Measurements from ENCODE around the gene CEP350. TPM values are rescaled to one million over a fixed set of nuclear protein-coding genes. Genes with fewer than 3 reads are reported as not detected.

CEP350 gene
- total RNA-seq, 1 donor from 2014 or later = 110 TPM

DNA sequence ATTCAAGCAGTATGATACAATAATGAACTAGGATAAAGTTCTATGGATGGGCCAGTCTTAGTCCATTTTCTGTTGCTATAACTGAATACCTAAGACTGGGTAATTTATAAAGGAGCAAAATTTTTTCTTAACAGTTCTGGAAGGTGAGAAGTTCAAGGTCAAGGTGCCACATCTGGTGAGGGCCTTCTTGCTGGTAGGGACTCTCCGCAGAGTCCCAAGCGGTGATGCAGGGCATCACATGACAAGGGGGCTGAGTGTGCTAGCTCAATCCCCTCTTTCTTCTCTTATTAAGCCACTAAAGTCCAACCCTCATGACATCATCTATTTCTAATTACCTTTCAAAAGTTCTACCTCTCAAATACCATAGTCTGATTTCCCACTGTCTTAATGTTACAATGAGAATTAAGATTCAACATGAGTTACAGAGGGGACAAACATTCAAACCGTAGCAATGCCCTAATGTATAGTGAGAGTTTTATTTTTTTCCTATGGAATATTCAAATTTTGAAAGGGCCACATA lies 107.9 kb downstream of the CEP350 start:
- DNase-seq (ENCODE audit: low spot score) = no peak

DNA sequence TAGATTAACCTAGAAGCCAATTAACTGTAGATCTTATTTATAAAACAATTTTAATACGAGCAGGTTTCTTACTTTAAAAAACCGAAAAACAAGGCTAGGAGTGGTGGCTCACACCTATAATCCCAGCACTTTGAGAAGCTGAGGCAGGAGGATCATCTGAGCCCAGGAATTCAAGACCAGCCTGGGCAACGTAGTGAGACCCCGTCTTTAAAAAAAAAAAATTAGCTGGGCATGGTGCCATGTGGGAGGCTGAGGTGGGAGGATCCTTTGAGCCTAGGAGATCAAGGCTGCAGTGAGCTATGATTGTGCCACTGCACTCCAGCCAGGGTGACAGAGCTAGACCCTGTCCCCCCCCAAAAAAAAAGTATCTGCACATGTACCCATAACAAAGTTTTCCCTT lies 110.8 kb downstream of the CEP350 start:
- no peak for DNase-seq (ENCODE audit: low spot score)

DNA sequence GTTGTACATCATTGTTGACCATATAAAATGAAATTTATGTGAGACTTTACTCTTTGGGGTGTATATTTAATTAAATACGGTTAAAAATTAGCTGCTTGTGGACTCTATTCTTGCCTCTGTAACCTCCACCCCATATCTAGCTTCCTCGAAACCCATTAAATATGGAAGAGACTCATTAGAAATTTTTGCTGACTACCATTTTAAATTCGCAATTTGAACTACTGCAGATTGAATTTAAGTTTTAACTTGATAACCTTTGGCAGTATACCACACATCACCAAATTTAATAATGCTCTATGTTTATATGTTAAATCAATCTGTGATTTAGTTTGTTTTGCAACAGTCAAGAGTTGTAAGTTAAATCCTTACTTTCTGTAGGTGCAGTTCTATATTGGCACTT lies 111.5 kb downstream of the CEP350 start:
- DNase-seq (ENCODE audit: low spot score) = no peak

DNA sequence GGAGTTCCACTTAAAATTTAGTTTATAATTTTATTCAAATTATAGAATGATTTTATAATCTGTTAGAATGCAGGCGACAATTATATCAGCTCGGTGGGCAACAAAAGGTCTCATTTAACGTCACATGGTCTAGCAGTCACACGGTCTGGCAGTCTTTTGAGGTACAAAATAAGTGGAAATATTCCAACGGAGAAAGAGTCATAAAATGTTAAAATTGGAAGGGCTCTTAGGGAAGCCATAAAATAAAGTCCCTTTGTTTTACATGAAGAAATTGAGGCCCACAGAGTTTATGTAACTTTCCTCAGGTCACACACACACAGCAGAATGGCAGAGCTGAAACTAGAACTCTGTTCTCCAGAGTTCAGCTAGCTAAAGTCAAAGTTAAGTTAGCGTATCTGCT lies 115.7 kb downstream of the CEP350 start:
- no peak for DNase-seq (ENCODE audit: low spot score)

DNA sequence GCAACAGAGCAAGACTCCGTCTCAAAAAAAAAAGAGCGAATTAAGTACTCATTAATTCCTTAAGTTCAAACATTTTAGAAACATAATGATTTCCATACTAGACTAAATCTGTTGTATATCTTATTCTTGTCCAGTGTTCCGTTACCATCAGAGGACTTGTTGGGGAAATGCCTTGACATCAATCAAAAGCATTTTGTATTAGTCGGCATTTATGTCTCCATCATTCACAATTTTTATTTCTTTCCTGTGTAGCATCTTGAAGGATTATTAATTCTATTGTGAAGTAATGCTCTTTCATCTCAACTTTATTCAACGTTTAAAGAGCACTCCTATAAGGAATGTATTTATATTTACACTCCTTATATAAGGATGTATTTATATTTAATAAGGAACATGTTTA lies 117.1 kb downstream of the CEP350 start:
- no peak for DNase-seq (ENCODE audit: low spot score)

DNA sequence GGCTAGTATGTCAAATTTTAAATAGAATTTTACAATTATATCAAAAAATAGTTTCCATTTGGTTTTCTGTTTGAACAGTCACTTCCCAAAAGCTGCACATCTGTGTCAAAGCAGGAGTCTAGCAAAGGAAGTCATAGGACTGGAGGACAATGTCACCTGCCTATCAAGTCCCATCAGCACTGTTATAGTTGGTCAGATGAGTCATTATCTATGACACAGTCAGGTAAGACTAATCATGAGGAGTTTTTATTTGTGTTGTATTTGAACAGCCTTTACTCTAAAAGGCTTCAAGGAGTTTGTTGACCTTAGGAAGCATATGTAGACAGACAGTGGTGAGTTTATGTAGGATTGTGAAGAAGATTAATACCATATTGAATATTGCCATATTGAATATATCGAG lies 125.8 kb downstream of the CEP350 start:
- DNase-seq (ENCODE audit: low spot score) = no peak

DNA sequence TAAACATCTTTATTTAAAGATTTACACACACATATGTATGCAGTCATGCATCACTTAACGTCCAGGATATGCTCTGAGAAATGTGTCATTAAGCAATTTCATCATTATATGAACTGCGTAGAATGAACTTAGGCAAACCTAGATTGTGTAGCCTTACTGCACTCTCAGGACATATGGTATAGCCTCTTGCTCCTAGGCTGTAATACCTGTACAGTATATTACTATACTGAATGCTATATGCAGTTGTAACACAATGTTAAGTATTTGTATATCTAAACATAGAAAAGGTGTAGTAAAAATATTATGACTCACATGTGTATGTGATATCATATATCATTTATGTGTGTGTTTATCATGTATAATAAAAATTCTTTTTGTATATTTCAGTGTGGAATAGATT lies 126.9 kb downstream of the CEP350 start:
- DNase-seq (ENCODE audit: low spot score) = no peak

DNA sequence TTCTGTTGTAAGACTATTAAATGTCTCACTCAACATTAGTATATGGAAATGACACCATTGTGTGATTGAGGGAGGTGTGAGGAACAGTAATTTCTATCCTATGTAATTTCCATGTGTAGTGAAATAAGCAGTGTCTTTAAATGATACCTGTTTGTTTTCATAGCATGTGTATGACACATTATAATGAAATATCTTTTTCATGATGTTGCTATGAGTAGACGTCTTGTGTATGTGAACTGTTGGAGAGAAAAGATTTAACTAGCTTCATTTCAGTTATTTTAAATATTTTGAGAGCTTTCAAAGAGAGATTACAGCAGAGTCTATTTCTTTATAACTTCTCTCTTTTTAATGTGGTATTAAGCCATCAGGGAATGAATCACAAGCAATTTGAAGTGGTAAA lies 128.6 kb downstream of the CEP350 start:
- no peak for DNase-seq (ENCODE audit: low spot score)

DNA sequence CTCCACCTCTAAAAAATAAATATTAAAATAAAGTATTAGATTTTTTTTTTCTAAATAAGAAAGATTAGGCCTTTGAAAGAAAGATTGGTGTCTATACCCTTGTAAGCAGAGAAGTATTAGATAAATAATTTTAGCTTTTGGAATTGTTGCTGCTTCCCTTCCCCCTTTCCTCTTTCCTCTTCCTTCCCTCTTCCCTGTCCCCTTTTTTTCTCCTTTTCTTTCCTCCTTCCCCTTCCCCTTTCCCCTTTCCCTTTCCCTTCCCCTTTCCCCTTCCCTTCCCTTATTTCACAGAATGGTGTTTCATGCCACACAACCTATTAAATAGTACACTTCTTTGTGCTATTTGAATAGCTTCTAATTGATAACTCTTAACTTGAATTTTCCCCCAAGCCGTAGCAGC lies 130.3 kb downstream of the CEP350 start:
- DNase-seq (ENCODE audit: low spot score) = no peak

DNA sequence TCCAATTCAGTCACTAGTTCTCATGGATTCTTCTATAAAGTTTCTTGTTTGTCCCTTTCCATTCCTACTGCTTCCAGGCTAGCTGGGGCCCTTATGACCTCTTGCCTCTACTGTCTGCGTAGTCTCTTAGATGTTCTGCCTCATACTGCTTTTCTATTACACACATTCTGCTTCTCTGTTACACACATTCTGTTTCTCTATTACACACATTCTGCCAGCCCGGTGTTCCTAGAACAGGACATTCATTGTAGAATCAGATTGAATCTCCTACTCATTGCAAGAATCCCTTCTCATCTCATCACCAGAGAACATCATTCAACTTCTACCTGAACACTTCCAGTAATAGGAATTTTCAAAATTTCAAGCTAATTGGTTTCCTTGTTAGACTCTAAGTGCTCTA lies 130.7 kb downstream of the CEP350 start:
- DNase-seq (ENCODE audit: low spot score) = no peak

DNA sequence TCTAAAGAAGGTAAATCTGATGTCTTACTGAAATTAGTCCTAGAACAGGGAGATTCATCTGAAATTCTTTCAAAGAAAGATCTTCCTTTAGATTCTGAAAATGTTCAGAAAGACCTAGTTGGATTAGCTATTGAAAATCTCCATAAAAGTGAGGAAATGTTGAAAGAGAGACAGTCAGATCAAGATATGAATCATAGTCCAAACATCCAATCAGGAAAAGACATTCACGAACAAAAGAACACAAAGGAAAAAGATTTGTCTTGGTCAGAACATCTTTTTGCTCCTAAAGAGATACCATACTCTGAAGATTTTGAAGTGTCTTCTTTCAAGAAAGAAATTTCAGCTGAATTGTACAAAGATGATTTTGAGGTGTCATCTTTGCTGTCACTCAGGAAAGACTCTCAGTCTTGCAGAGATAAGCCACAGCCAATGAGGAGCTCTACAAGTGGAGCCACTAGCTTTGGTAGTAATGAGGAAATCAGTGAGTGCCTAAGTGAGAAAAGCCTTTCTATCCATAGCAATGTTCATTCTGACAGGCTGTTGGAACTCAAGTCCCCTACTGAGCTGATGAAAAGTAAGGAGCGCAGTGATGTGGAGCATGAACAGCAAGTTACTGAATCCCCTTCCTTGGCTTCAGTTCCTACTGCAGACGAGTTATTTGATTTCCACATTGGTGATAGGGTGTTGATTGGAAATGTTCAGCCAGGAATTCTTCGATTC lies 138.5 kb downstream of the CEP350 start:
- DNase-seq (ENCODE audit: low spot score) = no peak

DNA sequence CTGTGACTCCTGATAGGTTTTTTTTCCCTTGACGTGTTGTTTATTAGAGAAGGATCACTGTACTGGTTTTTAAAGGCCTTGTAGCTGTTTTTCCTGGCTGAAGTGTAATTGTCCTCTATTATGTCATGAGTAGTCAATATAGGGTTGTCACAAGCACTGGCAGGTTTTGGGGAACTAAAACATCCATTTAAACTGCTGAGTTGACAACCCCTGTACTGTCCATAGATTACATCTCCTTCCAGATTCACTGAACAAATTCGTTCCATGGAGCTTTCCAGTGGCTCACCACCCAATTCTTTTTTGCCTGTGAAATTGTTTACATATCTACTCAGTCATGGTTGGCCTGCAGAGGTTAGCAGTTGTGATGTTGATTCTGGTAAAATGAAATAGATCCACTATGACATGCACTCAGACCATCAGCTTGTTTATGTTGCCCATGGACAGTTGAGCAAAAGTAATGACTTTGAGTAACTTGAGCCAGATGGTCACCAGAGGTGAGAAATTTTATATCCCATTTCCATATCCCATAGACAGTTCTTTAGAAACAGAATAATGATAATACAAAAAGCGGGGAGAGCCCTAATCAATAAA lies 140.2 kb downstream of the CEP350 start:
- no peak for DNase-seq (ENCODE audit: low spot score)

DNA sequence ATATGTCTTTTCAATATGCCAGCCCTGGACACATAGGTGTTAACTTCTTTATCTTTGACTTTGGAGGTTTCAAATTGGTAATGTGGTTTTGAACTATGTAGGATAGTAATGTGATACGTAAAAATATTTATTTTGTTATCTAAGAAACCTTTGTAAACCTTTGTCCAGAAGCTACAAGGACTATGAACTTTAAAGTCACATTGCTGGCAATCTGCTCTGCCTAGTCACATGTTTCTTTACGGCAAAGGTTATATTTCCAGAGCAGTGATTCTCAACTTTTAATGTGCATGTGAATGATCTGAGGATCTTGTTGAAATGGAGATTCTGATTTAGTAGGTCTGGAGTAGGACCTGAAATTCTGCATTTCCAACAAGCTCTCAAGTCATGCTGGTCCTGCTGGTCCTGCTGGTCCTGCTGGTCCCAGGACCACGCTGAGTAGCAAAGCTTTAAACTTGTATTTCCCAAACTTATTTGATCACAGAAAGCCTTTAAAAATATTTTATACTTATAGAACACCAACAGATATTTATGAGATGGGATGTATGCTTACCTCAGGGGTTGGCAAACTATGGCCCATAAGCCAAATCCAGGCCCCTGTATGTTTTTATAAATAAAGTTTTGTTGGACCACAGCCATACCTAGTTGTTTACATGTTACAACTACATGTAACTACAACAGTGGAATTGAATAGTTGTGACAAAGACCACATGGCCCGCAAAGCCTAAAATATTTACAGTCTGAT lies 142.1 kb downstream of the CEP350 start:
- peak; percentile 42 for DNase-seq (ENCODE audit: low spot score)

DNA sequence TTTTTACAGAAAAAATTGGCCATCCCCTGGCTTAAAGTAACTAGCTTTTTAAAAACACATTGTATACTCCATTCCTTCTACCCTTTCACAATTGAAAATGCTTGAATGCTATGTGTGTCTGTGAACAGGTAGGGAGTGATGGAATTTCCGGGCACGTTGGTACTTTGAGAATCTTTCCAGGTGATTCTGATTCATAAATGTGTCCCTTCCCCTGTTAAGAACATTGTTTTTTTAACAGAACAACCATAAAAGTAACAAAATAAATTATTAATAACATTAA lies 142.7 kb downstream of the CEP350 start:
- no peak for DNase-seq (ENCODE audit: low spot score)

DNA sequence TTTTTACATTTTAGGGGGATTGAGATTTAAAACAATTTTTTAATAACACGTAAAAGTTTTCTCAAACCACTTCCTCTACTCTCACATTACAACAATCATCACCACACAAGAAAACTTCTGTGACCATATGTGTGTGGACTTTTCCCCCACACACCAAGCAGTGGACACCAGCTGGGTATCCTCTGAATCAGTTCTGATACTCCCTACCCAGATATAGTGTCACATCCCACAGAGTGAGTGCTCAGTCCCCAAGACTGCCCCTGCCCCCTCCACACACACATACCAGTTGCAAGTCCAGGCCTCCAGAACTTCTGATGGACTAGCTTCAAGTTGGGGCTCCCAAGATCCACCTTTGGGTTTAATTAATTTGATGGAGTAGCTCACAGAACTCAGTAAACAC lies 146.8 kb downstream of the CEP350 start:
- DNase-seq (ENCODE audit: low spot score) = no peak

DNA sequence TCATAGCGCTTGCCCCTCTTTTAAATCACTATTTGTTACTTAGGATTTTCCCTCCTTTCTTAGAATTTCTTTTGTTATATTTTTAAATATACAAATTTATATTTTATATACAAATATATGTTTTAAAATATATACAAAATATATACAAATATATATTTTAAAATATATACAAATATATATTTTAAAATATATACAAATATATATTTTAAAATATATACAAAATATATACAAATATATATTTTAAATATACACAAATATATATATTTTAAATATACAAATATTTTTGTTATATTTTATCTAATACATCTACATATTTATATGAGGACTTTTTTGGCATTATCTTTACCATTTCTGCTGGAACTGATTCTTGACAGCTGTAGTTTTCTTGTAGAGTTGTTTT lies 149.2 kb downstream of the CEP350 start:
- DNase-seq (ENCODE audit: low spot score) = no peak

DNA sequence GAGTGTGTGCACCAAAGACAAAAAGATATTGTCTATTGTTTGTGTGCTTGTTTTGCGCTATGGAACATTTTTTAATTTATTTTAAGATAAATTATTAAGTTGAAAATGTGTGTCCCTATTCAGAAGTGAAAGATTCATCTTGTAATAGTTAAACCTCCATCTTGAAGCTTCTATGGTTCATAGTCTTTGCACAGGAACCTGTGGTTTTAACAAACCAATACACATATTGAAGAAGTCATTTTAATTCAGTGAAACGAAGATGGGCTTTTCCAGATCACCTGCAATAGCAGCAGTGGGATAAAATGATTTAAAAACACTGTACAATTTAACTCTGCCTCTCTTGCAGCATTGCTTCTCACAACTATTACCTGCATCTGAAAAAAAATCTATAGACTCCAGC lies 157.5 kb downstream of the CEP350 start:
- DNase-seq (ENCODE audit: low spot score) = no peak

DNA sequence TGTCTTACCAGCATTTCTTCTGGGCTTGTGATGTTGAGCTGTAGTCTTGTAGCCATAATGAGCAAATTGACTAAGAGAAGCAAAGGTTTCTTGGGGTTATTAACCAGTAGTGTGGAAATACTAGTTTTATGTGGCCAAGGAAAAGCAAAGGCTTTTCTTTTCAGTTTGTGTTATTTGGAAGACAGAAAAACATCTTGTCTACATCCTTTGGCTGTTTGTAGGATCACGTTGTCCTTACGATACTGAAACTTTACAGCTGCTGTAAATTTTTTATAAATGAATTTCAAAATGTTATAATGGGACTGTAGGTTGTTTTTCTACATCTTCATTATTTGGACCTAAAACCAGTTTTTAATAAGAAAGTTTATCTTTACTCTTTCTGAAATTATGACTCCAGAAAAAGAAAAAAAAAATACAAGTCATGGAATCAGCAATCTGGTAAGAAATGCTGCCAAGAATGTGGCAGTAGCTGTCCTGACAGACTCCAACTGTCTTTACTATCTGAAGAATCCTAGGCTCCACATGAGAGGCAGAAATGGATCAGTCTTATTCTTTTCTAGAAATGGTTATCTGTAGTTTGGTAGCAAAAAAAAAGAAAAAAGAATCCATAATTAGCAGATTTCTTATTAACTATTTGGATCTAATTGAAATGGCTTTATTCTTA lies 158.5 kb downstream of the CEP350 start:
- DNase-seq (ENCODE audit: low spot score) = peak; percentile 88

DNA sequence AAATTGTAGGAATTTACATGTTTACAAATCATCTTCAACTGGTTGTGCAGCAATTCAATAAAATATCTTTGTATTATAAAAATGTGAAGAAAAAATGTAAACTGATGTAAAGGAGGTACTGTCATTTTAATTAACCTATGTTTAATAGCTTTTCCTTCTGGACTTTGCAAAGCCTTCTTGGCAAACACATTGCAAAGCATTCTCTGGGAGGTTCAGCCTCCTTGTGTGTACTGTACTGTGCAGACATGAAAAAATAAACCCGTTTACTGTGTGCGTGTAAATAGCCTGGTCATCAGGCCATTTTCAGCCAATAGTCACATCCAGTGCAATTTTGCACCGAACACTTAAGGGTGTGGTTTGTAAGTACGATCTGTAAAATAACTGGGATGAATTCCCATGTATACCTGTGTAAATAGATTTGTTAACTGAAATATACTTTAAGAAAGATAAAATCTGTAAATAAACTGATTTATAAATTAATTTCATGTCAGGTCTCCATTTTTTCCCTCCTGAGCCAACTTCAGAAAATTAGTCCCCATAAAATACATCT lies 159.9 kb downstream of the CEP350 start:
- peak; percentile 7 for DNase-seq (ENCODE audit: low spot score)

DNA sequence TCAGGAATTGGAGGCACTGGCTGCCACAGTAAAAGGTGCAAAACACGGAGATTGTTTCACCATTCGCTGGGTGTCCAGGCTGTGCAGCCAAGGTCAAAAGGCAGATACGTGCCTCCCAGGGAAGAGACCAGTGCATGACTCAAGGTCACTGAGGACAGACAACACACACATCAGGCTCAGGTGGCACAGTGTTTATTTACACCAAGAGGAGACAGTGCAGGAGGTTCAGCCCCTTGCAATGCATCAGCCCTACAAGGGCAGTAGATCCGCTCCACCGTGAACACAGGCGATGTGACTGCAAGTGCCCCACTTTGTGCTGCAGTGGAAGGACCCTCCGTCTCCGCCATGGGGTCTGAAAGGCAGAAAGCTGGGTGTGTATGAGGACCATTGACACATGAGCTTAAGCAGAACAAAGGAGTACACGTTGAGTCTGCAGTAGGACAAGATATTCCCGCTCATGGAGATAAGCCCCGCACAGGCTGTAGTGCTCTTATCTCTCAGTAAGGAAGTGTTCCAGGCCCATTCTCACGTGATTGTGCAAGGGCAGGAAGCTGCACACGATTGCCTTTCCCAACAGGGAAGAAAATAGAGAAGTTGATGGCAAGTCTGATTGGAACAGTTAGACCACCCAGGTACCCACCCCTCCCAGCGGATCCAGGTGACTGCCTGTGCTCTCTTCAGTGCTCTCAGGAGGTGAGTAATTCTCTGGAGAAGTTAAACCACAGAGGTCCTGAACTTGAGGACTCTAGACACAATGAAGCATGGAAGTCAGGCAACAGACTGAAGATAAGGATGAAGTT lies 162.6 kb downstream of the CEP350 start:
- DNase-seq (ENCODE audit: low spot score) = peak; percentile 13

DNA sequence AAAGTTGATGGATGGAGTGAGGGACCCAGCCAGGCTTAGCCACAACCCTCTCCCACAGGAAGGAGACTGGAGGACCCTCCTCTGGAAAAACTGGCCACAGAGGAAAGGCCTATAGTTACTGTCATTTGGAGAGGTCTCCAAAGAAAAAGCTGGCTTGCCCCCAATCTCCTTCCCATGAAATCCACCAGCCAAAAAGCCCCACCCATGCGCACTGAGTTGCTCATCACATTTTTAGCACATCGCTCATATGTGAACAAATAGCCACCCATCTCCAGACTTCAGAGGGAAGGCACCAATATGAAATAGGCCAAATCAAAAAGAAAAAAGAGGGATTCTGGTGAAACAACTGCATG lies 163.1 kb downstream of the CEP350 start:
- DNase-seq (ENCODE audit: low spot score) = peak; percentile 7

All from umbilical cord (tissue), 2 donors.